A673 (cell line): ENCODE results near the gene PRDM16.

Experiments
- EZH2 ChIP-seq: fragments of 200-600 bp; sonication (generic); IDR thresholded peaks from 2 replicates; pipeline ENCODE4 v1.6.1; 2017; ENCODE audit warnings: borderline replicate concordance, low read depth, mild to moderate bottlenecking, mixed read lengths, antibody characterized with exemption, low read length; ENCODE audit not compliant: poor library complexity, severe bottlenecking
- TF ChIP-seq, protein P1 (sequence below): fragments of 300-800, 200-600 bp; sonication (generic); conservative IDR thresholded peaks from 2 replicates; pipeline ENCODE4 v1.5.1; 2017; ENCODE audit warnings: low read depth, mild to moderate bottlenecking, antibody characterized with exemption, low read length, moderate library complexity, mixed read lengths

DNA sequence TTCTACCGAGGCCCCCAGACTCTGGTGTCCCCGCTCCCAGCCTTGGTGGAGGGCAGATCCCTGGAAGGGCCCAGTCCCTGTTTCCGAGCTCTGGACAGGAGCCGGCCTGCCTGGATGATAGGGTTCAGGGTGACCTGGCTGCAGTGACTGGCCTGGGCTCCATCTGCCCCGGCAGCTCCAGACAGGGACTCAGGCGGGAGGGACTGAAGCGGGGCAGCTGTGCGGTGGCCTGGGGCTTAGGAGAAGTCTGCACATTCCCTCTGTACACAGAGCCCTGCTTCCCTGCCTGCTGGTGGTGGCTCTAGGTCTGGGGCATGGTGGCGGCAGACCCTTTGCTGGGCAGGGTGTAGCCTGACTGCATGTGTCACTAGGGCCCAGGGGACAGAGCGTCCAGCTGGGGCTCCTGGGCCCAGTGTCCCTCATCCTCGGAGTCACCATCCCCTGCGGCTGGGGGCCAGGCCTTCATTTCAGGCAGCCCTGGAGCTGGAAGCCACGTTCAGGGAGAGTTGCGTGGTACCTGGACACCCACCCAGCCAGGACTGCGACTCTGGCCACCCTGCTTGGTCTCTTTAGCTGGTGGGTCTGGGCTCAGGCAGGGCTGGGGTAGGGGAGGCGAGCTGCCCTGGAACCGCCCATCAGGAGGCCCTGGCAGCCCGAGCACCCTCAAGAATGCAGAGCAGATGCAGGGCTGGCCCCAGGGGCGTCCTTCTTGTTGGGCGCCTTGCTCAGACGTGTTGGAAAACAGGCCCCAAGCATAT is 395.1 kb downstream of the PRDM16 start:
- TF ChIP-seq, protein P1, sequence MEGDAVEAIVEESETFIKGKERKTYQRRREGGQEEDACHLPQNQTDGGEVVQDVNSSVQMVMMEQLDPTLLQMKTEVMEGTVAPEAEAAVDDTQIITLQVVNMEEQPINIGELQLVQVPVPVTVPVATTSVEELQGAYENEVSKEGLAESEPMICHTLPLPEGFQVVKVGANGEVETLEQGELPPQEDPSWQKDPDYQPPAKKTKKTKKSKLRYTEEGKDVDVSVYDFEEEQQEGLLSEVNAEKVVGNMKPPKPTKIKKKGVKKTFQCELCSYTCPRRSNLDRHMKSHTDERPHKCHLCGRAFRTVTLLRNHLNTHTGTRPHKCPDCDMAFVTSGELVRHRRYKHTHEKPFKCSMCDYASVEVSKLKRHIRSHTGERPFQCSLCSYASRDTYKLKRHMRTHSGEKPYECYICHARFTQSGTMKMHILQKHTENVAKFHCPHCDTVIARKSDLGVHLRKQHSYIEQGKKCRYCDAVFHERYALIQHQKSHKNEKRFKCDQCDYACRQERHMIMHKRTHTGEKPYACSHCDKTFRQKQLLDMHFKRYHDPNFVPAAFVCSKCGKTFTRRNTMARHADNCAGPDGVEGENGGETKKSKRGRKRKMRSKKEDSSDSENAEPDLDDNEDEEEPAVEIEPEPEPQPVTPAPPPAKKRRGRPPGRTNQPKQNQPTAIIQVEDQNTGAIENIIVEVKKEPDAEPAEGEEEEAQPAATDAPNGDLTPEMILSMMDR: no peak
- no peak for TF ChIP-seq EZH2
